Fibroblast of lung (primary cell): ENCODE measurements around the gene INSRR.
A peak's percentile ranks its signal among the peaks of the same experiment; 100 is the strongest.

Experiments used
- CTCF ChIP-seq, 2 donors: IDR thresholded peaks in 1 of 2; conservative IDR thresholded peaks in 1 of 2; 1 replicate in 1 of 2; 2 replicates in 1 of 2; pipeline ENCODE4 v1.5.1; 2011 to 2012; ENCODE audit warnings: low read length in 2 of 2, control low read depth in 1 of 2, inconsistent platforms in 1 of 2, low read depth in 1 of 2, mild to moderate bottlenecking in 1 of 2
- EZH2 ChIP-seq: IDR thresholded peaks from 2 replicates; pipeline ENCODE4 v1.5.1; 2012; ENCODE audit warnings: low read length, control low read depth, mild to moderate bottlenecking; ENCODE audit errors: missing control alignments

GRCh38 chr1:156847591-156848460, 11.1 kb downstream of the INSRR start:
- no peak for TF ChIP-seq CTCF (conservative IDR thresholded peaks at IDR 0.05 in 1 of 2, IDR thresholded peaks at IDR 0.05 in 1 of 2; ENCODE audit: low read depth in 1 of 2, low read length in 2 of 2)
- TF ChIP-seq EZH2: peak; percentile 46
